ENCODE results near the gene NUDT14. TPM values are rescaled to one million over a fixed set of nuclear protein-coding genes. Genes with fewer than 3 reads are reported as not detected.
A peak's percentile ranks its signal among the peaks of the same experiment; 100 is the strongest.

NUDT14 gene
- total and polyA plus RNA-seq, 2 experiments from 2014 or later = 14.8 to 38.4 TPM

GRCh38 chr14:105168496-105168978 is 12.6 kb downstream of the NUDT14 start, which contains the start of gene JAG2:
JAG2 (minus strand) TSS chr14:105168776; CDS start chr14:105168420, 356 bp downstream.
- Mint-ChIP-seq H3K4me1 (no peaks in the 10 kb centered on the region), H3K36me3 (ENCODE audit: low read depth) (no peaks in the 10 kb centered on the region), H3K4me3 (peak within 1 kb of the TSS; percentile 58), H3K9me3 (no peaks in the 10 kb centered on the region; the same call in 2 of the 3 replicates), H3K27ac (no peak within 1 kb of the TSS), H3K27me3 (ENCODE audit: insufficient read depth, low read depth, poor library complexity) (peaks cover 18% of the 10 kb centered on the region)
- TF ChIP-seq ZNF114 (CRISPR knock-in tag; IDR thresholded peaks at IDR 0.05) = no peak
- no peak for TF ChIP-seq STAT1 (IDR thresholded peaks at IDR 0.05; ENCODE audit: unreplicated experiment)
- no peak for TF ChIP-seq EZH2phosphoT487 (IDR thresholded peaks at IDR 0.05; ENCODE audit: unreplicated experiment)
- no peak for TF ChIP-seq JUNB (IDR thresholded peaks at IDR 0.05; ENCODE audit: unreplicated experiment)
- no peak for TF ChIP-seq NANOG (IDR thresholded peaks at IDR 0.05; ENCODE audit: borderline replicate concordance)
- TF ChIP-seq REST (IDR thresholded peaks at IDR 0.05; ENCODE audit: unreplicated experiment) = no peak
- TF ChIP-seq CREB1 (CRISPR knock-in tag; IDR thresholded peaks at IDR 0.05; ENCODE audit: low read depth) = no peak
- TF ChIP-seq ZNF331 (CRISPR knock-in tag; IDR thresholded peaks at IDR 0.05; ENCODE audit: low read depth) = no peak
- no peak for TF ChIP-seq CTCF (conservative IDR thresholded peaks at IDR 0.05; ENCODE audit: low read depth in 2 of 2)
- no peak; the same call in 1 of the 2 replicates for TF ChIP-seq POLR2AphosphoS5 (IDR thresholded peaks at IDR 0.05; ENCODE audit: low read depth)
- no peak for TF ChIP-seq ZNF462 (CRISPR knock-in tag; IDR thresholded peaks at IDR 0.05)
- TF ChIP-seq ETS1 (IDR thresholded peaks at IDR 0.05) = no peak
- TF ChIP-seq EZH2 (IDR thresholded peaks at IDR 0.05; ENCODE audit: low read depth, unreplicated experiment) = no peak
- H3K4me3 ChIP-seq = peak within 1 kb of the TSS; percentile 54; the same call in 1 of the 2 replicates
- H3K9me2 ChIP-seq (ENCODE audit: insufficient read depth) = no peaks in the 10 kb centered on the region
- no peaks in the 10 kb centered on the region for H3F3A ChIP-seq (replicated peaks; ENCODE audit: low read depth)
- peak within 1 kb of the TSS; percentile 74 for H3K4me2 ChIP-seq
- no peaks in the 10 kb centered on the region for H3K36me3 ChIP-seq (ENCODE audit: insufficient read depth)
- peaks cover 20% of the 10 kb centered on the region for H3K27me3 ChIP-seq (ENCODE audit: insufficient read depth)
- no peaks in the 10 kb centered on the region for H3K4me1 ChIP-seq (ENCODE audit: insufficient read depth)
- no peak within 1 kb of the TSS; the same call in 1 of the 2 replicates for H2AFZ ChIP-seq
- no peak within 1 kb of the TSS for H3K27ac ChIP-seq (ENCODE audit: low read depth)
- H4K20me1 ChIP-seq (replicated peaks; ENCODE audit: insufficient read depth) = no peaks in the 10 kb centered on the region
- H3K79me2 ChIP-seq (replicated peaks; ENCODE audit: insufficient read depth) = no peaks in the 10 kb centered on the region
- peak; percentile 4; the same call in 2 of the 3 replicates for ATAC-seq
- peak; percentile 77 for DNase-seq (ENCODE audit: low spot score)
